CD14-positive monocyte (primary cell): ENCODE data around the gene PRKD1. TPM values are rescaled to one million over a fixed set of nuclear protein-coding genes. Genes with fewer than 3 reads are reported as not detected.

ENCODE experiments used
- DNase-seq, 3 donors: peaks; one replicate each; pipeline ENCODE4 v3.0.0-alpha.2; 2011 to 2022
- H2AFZ ChIP-seq: 2 replicates; pipeline ENCODE4 v1.6.0; 2012; ENCODE audit warnings: mild to moderate bottlenecking, low read depth, low read length, inconsistent platforms; ENCODE audit not compliant: insufficient read depth, poor library complexity, severe bottlenecking
- H3K27ac ChIP-seq, 2 donors: 1 replicate in 1 of 2; 2 replicates in 1 of 2; pipeline ENCODE4 v1.5.1; 2012 to 2013; ENCODE audit warnings: low read length in 2 of 2, control low read depth in 1 of 2, inconsistent platforms in 1 of 2, low read depth in 1 of 2, mild to moderate bottlenecking in 1 of 2
- H3K27me3 ChIP-seq, 2 donors: one replicate each; pipeline versions ENCODE4 v1.6.0 to v1.6.1; 2011 to 2013; ENCODE audit warnings: low read length in 2 of 2; ENCODE audit not compliant: control insufficient read depth in 2 of 2, insufficient read depth in 2 of 2
- H3K36me3 ChIP-seq, 2 donors: replicated peaks in 1 of 2; 1 replicate in 1 of 2; 2 replicates in 1 of 2; pipeline versions ENCODE4 v1.5.1 to v1.6.1; 2012 to 2013; ENCODE audit warnings: low read length in 2 of 2, control low read depth in 1 of 2, inconsistent platforms in 1 of 2, mild to moderate bottlenecking in 1 of 2; ENCODE audit not compliant: insufficient read depth in 2 of 2, control insufficient read depth in 1 of 2
- H3K4me1 ChIP-seq, 2 donors: 1 replicate in 1 of 2; 2 replicates in 1 of 2; pipeline versions ENCODE4 v1.5.1 to v1.6.1; 2012 to 2013; ENCODE audit warnings: low read length in 2 of 2, control low read depth in 1 of 2, inconsistent platforms in 1 of 2, mild to moderate bottlenecking in 1 of 2, moderate library complexity in 1 of 2; ENCODE audit not compliant: insufficient read depth in 2 of 2, control insufficient read depth in 1 of 2
- H3K4me2 ChIP-seq: replicated peaks from 2 replicates; pipeline ENCODE3; 2012; ENCODE audit warnings: low read length, moderate library complexity, mild to moderate bottlenecking; ENCODE audit not compliant: poor library complexity, severe bottlenecking; ENCODE audit errors: extremely low read depth
- H3K4me3 ChIP-seq, 3 experiments: fragments of 200-600 bp in 1 of 3; sonication (generic) in 1 of 3; replicated peaks in 1 of 3; 1 replicate in 2 of 3; 2 replicates in 1 of 3; pipeline ENCODE4 v1.5.1; 2011 to 2013; ENCODE audit warnings: low read length in 3 of 3, mild to moderate bottlenecking in 3 of 3, control low read depth in 2 of 3, low read depth in 2 of 3, inconsistent platforms in 1 of 3, moderate library complexity in 1 of 3
- H3K79me2 ChIP-seq: 2 replicates; pipeline ENCODE4 v1.6.0; 2012; ENCODE audit warnings: mild to moderate bottlenecking, control low read depth, inconsistent platforms, low read length, moderate library complexity; ENCODE audit not compliant: insufficient read depth
- H3K9ac ChIP-seq: 2 replicates; pipeline ENCODE4 v1.6.0; 2017; ENCODE audit warnings: low read length, mild to moderate bottlenecking; ENCODE audit not compliant: insufficient read depth, poor library complexity, severe bottlenecking
- H3K9me3 ChIP-seq, 2 donors: replicated peaks in 1 of 2; 1 replicate in 1 of 2; 2 replicates in 1 of 2; pipeline versions ENCODE4 v1.5.1 to v1.6.1; 2012 to 2013; ENCODE audit warnings: low read length in 2 of 2, control low read depth in 1 of 2; ENCODE audit not compliant: control insufficient read depth in 1 of 2, insufficient read depth in 1 of 2
- H4K20me1 ChIP-seq: 2 replicates; pipeline ENCODE4 v1.6.0; 2012; ENCODE audit warnings: mild to moderate bottlenecking, low read length, control low read depth, moderate library complexity; ENCODE audit not compliant: insufficient read depth
- H3K27ac Mint-ChIP-seq, 7 donors: one replicate each; pipeline ENCODE4 v1.8.0; 2020; ENCODE audit warnings: mild to moderate bottlenecking in 7 of 7, mixed read lengths in 7 of 7, moderate library complexity in 6 of 7, inconsistent platforms in 2 of 7
- H3K27me3 Mint-ChIP-seq, 3 donors: one replicate each; pipeline ENCODE4 v1.8.0; 2021 to 2022; ENCODE audit warnings: low read depth in 3 of 3, mild to moderate bottlenecking in 3 of 3, mixed read lengths in 3 of 3, moderate library complexity in 3 of 3, inconsistent platforms in 1 of 3
- H3K36me3 Mint-ChIP-seq, 2 donors: one replicate each; pipeline ENCODE4 v1.8.0; 2020; ENCODE audit warnings: mixed read lengths in 2 of 2, inconsistent platforms in 1 of 2, mild to moderate bottlenecking in 1 of 2
- H3K4me1 Mint-ChIP-seq: one replicate; pipeline ENCODE4 v1.8.0; 2020; ENCODE audit warnings: mild to moderate bottlenecking, mixed read lengths
- H3K4me3 Mint-ChIP-seq, 2 donors: one replicate each; pipeline ENCODE4 v1.8.0; 2020; ENCODE audit warnings: mild to moderate bottlenecking in 2 of 2, mixed read lengths in 2 of 2, moderate library complexity in 1 of 2
- H3K9me3 Mint-ChIP-seq, 7 donors: one replicate each; pipeline ENCODE4 v1.8.0; 2020 to 2022; ENCODE audit warnings: mixed read lengths in 7 of 7, mild to moderate bottlenecking in 6 of 7, moderate library complexity in 6 of 7, inconsistent platforms in 2 of 7
- CTCF ChIP-seq: fragments of 200-600 bp; IDR thresholded peaks from one replicate; pipeline ENCODE4 v1.8.0; 2022; ENCODE audit warnings: antibody characterized with exemption, mild to moderate bottlenecking
- WGBS: methylation state at CpG from one replicate; pipeline ENCODE4 v1.1.5; 2013; ENCODE audit warnings: missing lambda C conversion rate; ENCODE audit not compliant: insufficient coverage; 5-methylcytosine and 5-hydroxymethylcytosine counted together
- intact Hi-C, 2 donors: fragments of 100-400 bp; cut with micrococcal nuclease; formaldehyde crosslinking; loops; one replicate each; pipeline versions ENCODE4 v1.15.0 to v1.15.1; 2023
- polyA plus RNA-seq, 3 donors: library from polyadenylated mRNA; depleted of rRNA in 1 of 3; unstranded in 2 of 3; stranded (reverse) in 1 of 3; fragments of 300-500 nt in 2 of 3; fragments of >200 nt in 1 of 3; fragmentation: Illumina TruSeq in 2 of 3; gene quantifications; 1 replicate in 2 of 3; 2 replicates in 1 of 3; pipeline ENCODE4 v1.2.3, GENCODE V29; 2012 to 2021

The PRKD1 gene
- polyA plus RNA-seq, 3 donors, result not detected

GRCh38 chr14:29710015-29710414, 217.6 kb downstream of the PRKD1 start:
- H3K4me3 ChIP-seq, result no peak overlapping the region
- H2AFZ ChIP-seq, result no peak overlapping the region
- no peaks in the 10 kb centered on the region for H3K36me3 Mint-ChIP-seq
- no peak for TF ChIP-seq CTCF
- H3K9me3 Mint-ChIP-seq, result peaks cover 0 to 6% (median 2%) of the 10 kb centered on the region in 7 donors
- H3K27ac Mint-ChIP-seq, result no peak overlapping the region
- intact Hi-C loops, result no loop called here
- H3K4me1 ChIP-seq, result no peaks in the 10 kb centered on the region
- H3K79me2 ChIP-seq, result no peaks in the 10 kb centered on the region
- peaks cover 0 to 1% (median 0%) of the 10 kb centered on the region in 3 donors for H3K27me3 Mint-ChIP-seq
- no CpG with 5 or more reads among the region's 2 CpGs for WGBS
- H3K4me3 Mint-ChIP-seq, result no peak overlapping the region
- H3K36me3 ChIP-seq, result no peaks in the 10 kb centered on the region
- DNase-seq, result no peak
- peaks cover 0 to 3% of the 10 kb centered on the region in 2 donors for H3K9me3 ChIP-seq
- H3K4me1 Mint-ChIP-seq, result no peaks in the 10 kb centered on the region
- H3K9ac ChIP-seq, result no peak overlapping the region
- H3K27me3 ChIP-seq, result no peaks in the 10 kb centered on the region
- no peaks in the 10 kb centered on the region for H4K20me1 ChIP-seq
- no peak overlapping the region for H3K4me2 ChIP-seq
- no peak overlapping the region for H3K27ac ChIP-seq

DNA sequence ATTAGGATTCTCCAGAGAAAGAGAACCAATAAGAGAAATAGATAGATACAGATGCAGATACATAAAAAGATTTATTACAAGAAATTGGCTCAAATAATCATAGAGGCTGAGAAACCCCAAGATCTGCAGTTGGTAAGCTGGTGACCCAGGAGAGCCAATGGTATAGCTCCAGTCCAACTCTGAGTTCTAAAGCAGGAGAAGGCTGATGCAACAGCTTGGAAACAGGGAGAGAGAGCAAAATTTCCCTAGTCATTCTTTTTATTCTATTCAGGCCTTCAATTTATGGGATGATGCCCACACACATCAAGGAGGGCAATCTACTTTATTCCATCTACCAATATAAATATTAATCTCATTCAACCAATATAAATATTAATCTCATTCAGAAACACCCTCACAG, 218.2 kb downstream of the PRKD1 start:
- intact Hi-C loops, result no loop called here
- Histone ChIP-seq H3K27me3 (no peaks in the 10 kb centered on the region), H3K36me3 (no peaks in the 10 kb centered on the region), H3K4me3 (no peak overlapping the region), H3K4me1 (no peaks in the 10 kb centered on the region), H3K4me2 (no peak overlapping the region), H3K9me3 (peaks cover 0 to 3% of the 10 kb centered on the region in 2 donors), H3K79me2 (no peaks in the 10 kb centered on the region), H4K20me1 (no peaks in the 10 kb centered on the region), H3K9ac (no peak overlapping the region), H3K27ac (no peak overlapping the region), H2AFZ (no peak overlapping the region)
- H3K27ac Mint-ChIP-seq, result no peak overlapping the region
- no peaks in the 10 kb centered on the region for H3K27me3 Mint-ChIP-seq
- no peak overlapping the region for H3K4me3 Mint-ChIP-seq
- H3K36me3 Mint-ChIP-seq, result no peaks in the 10 kb centered on the region
- DNase-seq, result no peak
- H3K9me3 Mint-ChIP-seq, result peaks cover 0 to 4% (median 0%) of the 10 kb centered on the region in 7 donors
- H3K4me1 Mint-ChIP-seq, result no peaks in the 10 kb centered on the region
- TF ChIP-seq CTCF, result no peak
